ENCODE results near the gene TMCO6.
"Not testable (repeated sequence)": the region's sequence is repeated elsewhere in the genome, so short reads cannot be mapped to it uniquely, and the experiment has no call there.

The TMCO6 gene

GRCh38 chr5:140637371-140638100 is 1.7 kb upstream of the TMCO6 start:
- Histone ChIP-seq H3K9me3 (ENCODE audit: severe bottlenecking) (no peaks in the 10 kb centered on the region), H3K36me3 (peaks cover 12% of the 10 kb centered on the region), H3K4me3 (ENCODE audit: low read depth, low read length) (no peak overlapping the region), H3K27ac (no peak overlapping the region), H3K27me3 (ENCODE audit: insufficient read depth, low read depth, severe bottlenecking) (no peaks in the 10 kb centered on the region)
- TF ChIP-seq CTCF (IDR thresholded peaks at IDR 0.05; ENCODE audit: low read depth, low read length), result no peak
- DNase-seq, result no peak

- H3K9me3 ChIP-seq (ENCODE audit: severe bottlenecking); DNase-seq; H3K27me3 ChIP-seq (ENCODE audit: insufficient read depth, low read depth, severe bottlenecking): not testable (repeated sequence)
- Histone ChIP-seq H3K4me3 (ENCODE audit: low read depth, low read length) (peak overlapping the region; percentile 25), H3K27ac (peak overlapping the region; percentile 33; the same call in 1 of the 2 replicates), H3K36me3 (peaks cover 22% of the 10 kb centered on the region)
Observed at GRCh38 chr5:140638898-140639147, 428 bp upstream of the TMCO6 start.

- H3K36me3 ChIP-seq, result peaks cover 48% of the 10 kb centered on the region
Observed at GRCh38 chr5:140641716-140642115, 2.5 kb downstream of the TMCO6 start.

GRCh38 chr5:140642718-140643117 is 3.5 kb downstream of the TMCO6 start:
- Histone ChIP-seq H3K27me3 (ENCODE audit: insufficient read depth, low read depth, severe bottlenecking) (no peaks in the 10 kb centered on the region), H3K27ac (no peak overlapping the region), H3K4me3 (ENCODE audit: low read depth, low read length) (no peak overlapping the region), H3K9me3 (ENCODE audit: severe bottlenecking) (no peaks in the 10 kb centered on the region), H3K36me3 (peaks cover 49% of the 10 kb centered on the region)
- no peak for DNase-seq
- TF ChIP-seq CTCF (IDR thresholded peaks at IDR 0.05; ENCODE audit: low read depth, low read length), result no peak

More at GRCh38 chr5:140641716-140642115, 2.5 kb downstream of the TMCO6 start:
- Histone ChIP-seq H3K4me3 (ENCODE audit: low read depth, low read length) (no peak overlapping the region), H3K27ac (no peak overlapping the region), H3K9me3 (ENCODE audit: severe bottlenecking) (no peaks in the 10 kb centered on the region), H3K27me3 (ENCODE audit: insufficient read depth, low read depth, severe bottlenecking) (no peaks in the 10 kb centered on the region)
- no peak for DNase-seq
- no peak for TF ChIP-seq CTCF (IDR thresholded peaks at IDR 0.05; ENCODE audit: low read depth, low read length)

- Histone ChIP-seq H3K4me3 (ENCODE audit: low read depth, low read length) (peak overlapping the region; percentile 89), H3K36me3 (peaks cover 72% of the 10 kb centered on the region), H3K9me3 (ENCODE audit: severe bottlenecking) (no peaks in the 10 kb centered on the region), H3K27me3 (ENCODE audit: insufficient read depth, low read depth, severe bottlenecking) (no peaks in the 10 kb centered on the region), H3K27ac (peak overlapping the region; percentile 68)
- no peak for TF ChIP-seq CTCF (IDR thresholded peaks at IDR 0.05; ENCODE audit: low read depth, low read length)
- DNase-seq, result no peak
Observed at GRCh38 chr5:140647042-140647419, 7.8 kb downstream of the TMCO6 start.

- TF ChIP-seq CTCF (IDR thresholded peaks at IDR 0.05; ENCODE audit: low read depth, low read length), result no peak
- H3K36me3 ChIP-seq, result peaks cover 95% of the 10 kb centered on the region
- DNase-seq, result no peak
- H3K27me3 ChIP-seq (ENCODE audit: insufficient read depth, low read depth, severe bottlenecking), result no peaks in the 10 kb centered on the region
- no peak overlapping the region for H3K27ac ChIP-seq
- no peaks in the 10 kb centered on the region for H3K9me3 ChIP-seq (ENCODE audit: severe bottlenecking)
- H3K4me3 ChIP-seq (ENCODE audit: low read depth, low read length), result no peak overlapping the region
Observed at GRCh38 chr5:140658870-140659269, 19.6 kb downstream of the TMCO6 start.

GRCh38 chr5:140660371-140660770 is 21.1 kb downstream of the TMCO6 start:
- H3K9me3 ChIP-seq (ENCODE audit: severe bottlenecking); H3K27ac ChIP-seq; H3K4me3 ChIP-seq (ENCODE audit: low read depth, low read length); H3K27me3 ChIP-seq (ENCODE audit: insufficient read depth, low read depth, severe bottlenecking); DNase-seq: not testable (repeated sequence)
- H3K36me3 ChIP-seq, result peaks cover 83% of the 10 kb centered on the region

Measured in WERI-Rb-1 (cell line).